ENCODE results near the gene TOP3A.
"Not testable (repeated sequence)": the region's sequence is repeated elsewhere in the genome, so short reads cannot be mapped to it uniquely, and the experiment has no call there.

TOP3A gene

GRCh38 chr17:18318771-18319450 lies 4.1 kb upstream of the TOP3A start:
- no peak for DNase-seq (ENCODE audit: low read depth in 2 of 2)
- H3K4me3 ChIP-seq (replicated peaks in 1 of 2; ENCODE audit: low read depth in 2 of 2, low read length in 2 of 2) = no peak overlapping the region
- TF ChIP-seq CTCF (IDR thresholded peaks at IDR 0.05; ENCODE audit: low read depth, low read length) = no peak

DNA sequence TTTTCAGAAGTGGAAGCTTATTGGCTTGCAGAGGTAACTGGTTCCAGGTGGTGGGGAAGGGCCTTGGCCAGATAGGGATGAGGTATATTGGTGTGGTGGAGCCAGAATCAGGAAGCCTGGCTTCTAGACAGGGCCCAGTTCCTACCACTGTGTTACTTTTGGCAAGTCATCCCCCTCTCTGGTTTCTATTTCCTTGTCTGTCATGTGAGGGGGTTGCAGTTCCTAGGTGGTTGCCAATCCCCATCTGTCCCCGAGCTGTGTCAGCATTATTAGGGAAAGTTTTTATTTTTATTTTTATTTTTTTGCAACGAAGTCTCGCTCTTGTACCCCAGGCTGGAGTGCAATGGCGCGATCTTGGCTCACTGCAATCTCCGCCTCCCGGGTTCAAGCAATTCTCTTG lies 3.3 kb upstream of the TOP3A start:
- no peak for TF ChIP-seq CTCF (IDR thresholded peaks at IDR 0.05; ENCODE audit: low read depth, low read length)
- DNase-seq (ENCODE audit: low read depth in 2 of 2) = no peak
- no peak overlapping the region for H3K4me3 ChIP-seq (replicated peaks in 1 of 2; ENCODE audit: low read depth in 2 of 2, low read length in 2 of 2)

- no peak for DNase-seq (ENCODE audit: low read depth in 2 of 2)
- H3K4me3 ChIP-seq (replicated peaks in 1 of 2; ENCODE audit: low read depth in 2 of 2, low read length in 2 of 2) = peak overlapping the region; percentile 85 to 95
- no peak for TF ChIP-seq CTCF (IDR thresholded peaks at IDR 0.05; ENCODE audit: low read depth, low read length)
Measured at GRCh38 chr17:18315961-18316360, 1.2 kb upstream of the TOP3A start.

DNA sequence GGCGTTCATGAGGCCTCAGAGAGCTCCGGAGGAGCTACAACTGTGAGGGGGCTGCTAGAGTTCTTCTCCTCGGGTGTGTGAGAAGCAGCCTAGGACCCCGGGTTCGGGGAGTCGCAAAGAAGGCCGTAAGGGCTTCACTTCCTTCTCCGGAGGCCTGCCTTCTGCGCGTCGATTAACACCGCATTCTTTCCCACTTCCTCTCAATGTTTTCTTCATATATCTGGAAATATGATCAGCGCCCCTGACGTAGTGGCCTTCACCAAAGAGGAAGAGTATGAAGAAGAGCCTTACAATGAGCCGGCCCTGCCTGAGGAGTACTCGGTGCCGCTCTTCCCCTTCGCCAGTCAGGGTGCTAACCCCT lies 748 bp upstream of the TOP3A start:
- H3K4me3 ChIP-seq (replicated peaks in 1 of 2; ENCODE audit: low read depth in 2 of 2, low read length in 2 of 2) = peak overlapping the region; percentile 85 to 95
- no peak for TF ChIP-seq CTCF (IDR thresholded peaks at IDR 0.05; ENCODE audit: low read depth, low read length)
- no peak for DNase-seq (ENCODE audit: low read depth in 2 of 2)

GRCh38 chr17:18314059-18314730 lies 599 bp downstream of the TOP3A start:
- no peak for DNase-seq (ENCODE audit: low read depth in 2 of 2)
- TF ChIP-seq CTCF (IDR thresholded peaks at IDR 0.05; ENCODE audit: low read depth, low read length) = no peak
- peak overlapping the region; percentile 85 to 95 for H3K4me3 ChIP-seq (replicated peaks in 1 of 2; ENCODE audit: low read depth in 2 of 2, low read length in 2 of 2)

GRCh38 chr17:18309202-18309601 lies 5.6 kb downstream of the TOP3A start:
- no peak for DNase-seq (ENCODE audit: low read depth in 2 of 2)
- no peak for TF ChIP-seq CTCF (IDR thresholded peaks at IDR 0.05; ENCODE audit: low read depth, low read length)
- H3K4me3 ChIP-seq (replicated peaks in 1 of 2; ENCODE audit: low read depth in 2 of 2, low read length in 2 of 2) = no peak overlapping the region

DNA sequence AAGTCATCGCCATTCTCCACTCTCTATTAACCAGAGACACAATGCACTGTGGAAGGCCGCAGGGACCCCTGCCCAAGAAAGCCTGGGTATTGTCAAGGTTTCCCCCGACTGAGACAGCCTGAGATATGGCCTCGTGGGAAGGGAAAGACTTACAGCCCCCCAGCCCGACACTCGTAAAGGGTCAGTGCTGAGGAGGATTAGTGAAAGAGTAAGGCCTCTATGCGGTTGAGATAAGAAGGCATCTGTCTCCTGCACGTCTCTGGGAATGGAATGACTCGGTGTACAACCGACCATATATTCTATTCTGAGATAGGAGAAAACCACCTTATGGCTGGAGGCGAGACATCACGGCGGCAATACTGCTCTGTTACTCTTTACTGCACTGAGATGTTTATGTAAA lies 11.6 kb downstream of the TOP3A start:
- not testable (repeated sequence) for H3K4me3 ChIP-seq (replicated peaks in 1 of 2; ENCODE audit: low read depth in 2 of 2, low read length in 2 of 2); DNase-seq (ENCODE audit: low read depth in 2 of 2)

Measured in cardiac fibroblast (primary cell).